Vagina (tissue), 2 donors: ENCODE measurements around the gene TEKT5.
"Not testable (repeated sequence)": the region's sequence is repeated elsewhere in the genome, so short reads cannot be mapped to it uniquely, and the experiment has no call there.

Experiments used
- CTCF ChIP-seq, 3 experiments: fragments of 450-650 bp in 2 of 3; fragments of 200-600 bp in 1 of 3; sonication (generic) in 1 of 3; IDR thresholded peaks; one replicate each; pipeline ENCODE4 v1.5.1; 2017 to 2019; ENCODE audit warnings: antibody characterized with exemption in 3 of 3, mild to moderate bottlenecking in 2 of 3, moderate library complexity in 2 of 3
- POLR2A ChIP-seq, 2 donors: fragments of 450-650 bp; IDR thresholded peaks; one replicate each; pipeline ENCODE4 v1.6.1; 2017; ENCODE audit warnings: antibody characterized with exemption in 2 of 2, mild to moderate bottlenecking in 2 of 2, moderate library complexity in 2 of 2

- not testable (repeated sequence) for TF ChIP-seq CTCF, POLR2A (IDR thresholded peaks at IDR 0.05)
Measured at GRCh38 chr16:10741249-10741648, 46.5 kb upstream of the TEKT5 start.
